Osteocyte (in vitro differentiated cells): ENCODE results near the gene DBF4. TPM values are rescaled to one million over a fixed set of nuclear protein-coding genes. Genes with fewer than 3 reads are reported as not detected.
"Not testable (repeated sequence)": the region's sequence is repeated elsewhere in the genome, so short reads cannot be mapped to it uniquely, and the experiment has no call there.

ENCODE experiments used
- DNase-seq: peaks from one replicate; pipeline ENCODE4 v3.0.0; 2021; ENCODE audit warnings: mixed read lengths; ENCODE audit not compliant: unreplicated experiment; ENCODE audit errors: extremely low spot score
- H3K27ac Mint-ChIP-seq: one replicate; pipeline ENCODE4 v1.8.0; 2021; ENCODE audit warnings: mild to moderate bottlenecking, mixed read lengths; ENCODE audit not compliant: unreplicated experiment
- H3K27me3 Mint-ChIP-seq: one replicate; pipeline ENCODE4 v1.8.0; 2021; ENCODE audit warnings: mixed read lengths; ENCODE audit not compliant: unreplicated experiment
- H3K36me3 Mint-ChIP-seq: one replicate; pipeline ENCODE4 v1.8.0; 2021; ENCODE audit warnings: mixed read lengths; ENCODE audit not compliant: unreplicated experiment
- H3K4me1 Mint-ChIP-seq: one replicate; pipeline ENCODE4 v1.8.0; 2021; ENCODE audit warnings: mixed read lengths; ENCODE audit not compliant: unreplicated experiment
- H3K4me3 Mint-ChIP-seq: one replicate; pipeline ENCODE4 v1.8.0; 2021; ENCODE audit warnings: mild to moderate bottlenecking, moderate library complexity, mixed read lengths; ENCODE audit not compliant: unreplicated experiment
- H3K9me3 Mint-ChIP-seq: one replicate; pipeline ENCODE4 v1.8.0; 2021; ENCODE audit warnings: mixed read lengths; ENCODE audit not compliant: unreplicated experiment
- total RNA-seq: library from RNA; stranded (reverse); gene quantifications from 2 replicates; pipeline ENCODE4 v1.2.1, GENCODE V29; 2021
- TF ChIP-seq, protein P1 (sequence below): fragments of 200-600 bp; sonication (generic); IDR thresholded peaks from 2 replicates; pipeline ENCODE4 v1.5.0; 2021; ENCODE audit warnings: antibody characterized with exemption, mild to moderate bottlenecking, moderate library complexity

The DBF4 gene
- total RNA-seq, 1 donor from 2014 or later = 9.7 TPM

DNA sequence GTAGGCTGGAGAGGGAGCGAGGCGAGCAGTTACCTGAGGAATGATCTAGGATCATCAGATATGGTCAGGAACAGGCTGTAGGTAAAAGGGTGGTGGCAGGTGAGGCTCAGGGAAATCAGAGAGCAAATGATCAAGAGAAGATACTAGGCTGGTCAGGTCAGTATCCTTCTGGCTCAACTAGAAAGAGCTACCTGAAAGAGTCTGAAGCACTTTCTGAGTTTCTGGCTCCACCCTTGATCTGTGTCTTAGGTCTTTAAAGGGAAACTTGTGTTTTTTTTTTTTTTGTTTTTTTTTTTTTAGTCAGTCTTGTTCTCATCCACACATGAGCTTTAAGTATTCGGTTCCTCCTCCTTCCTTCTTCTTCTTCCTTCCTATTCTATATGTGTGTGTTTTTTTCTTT, 68.3 kb downstream of the DBF4 start:
- Mint-ChIP-seq H3K9me3 (no peaks in the 10 kb centered on the region), H3K4me1 (no peaks in the 10 kb centered on the region), H3K27ac (no peak overlapping the region), H3K27me3 (peaks cover 17% of the 10 kb centered on the region), H3K4me3 (no peak overlapping the region), H3K36me3 (no peaks in the 10 kb centered on the region)
- DNase-seq = no peak
- TF ChIP-seq, protein P1, sequence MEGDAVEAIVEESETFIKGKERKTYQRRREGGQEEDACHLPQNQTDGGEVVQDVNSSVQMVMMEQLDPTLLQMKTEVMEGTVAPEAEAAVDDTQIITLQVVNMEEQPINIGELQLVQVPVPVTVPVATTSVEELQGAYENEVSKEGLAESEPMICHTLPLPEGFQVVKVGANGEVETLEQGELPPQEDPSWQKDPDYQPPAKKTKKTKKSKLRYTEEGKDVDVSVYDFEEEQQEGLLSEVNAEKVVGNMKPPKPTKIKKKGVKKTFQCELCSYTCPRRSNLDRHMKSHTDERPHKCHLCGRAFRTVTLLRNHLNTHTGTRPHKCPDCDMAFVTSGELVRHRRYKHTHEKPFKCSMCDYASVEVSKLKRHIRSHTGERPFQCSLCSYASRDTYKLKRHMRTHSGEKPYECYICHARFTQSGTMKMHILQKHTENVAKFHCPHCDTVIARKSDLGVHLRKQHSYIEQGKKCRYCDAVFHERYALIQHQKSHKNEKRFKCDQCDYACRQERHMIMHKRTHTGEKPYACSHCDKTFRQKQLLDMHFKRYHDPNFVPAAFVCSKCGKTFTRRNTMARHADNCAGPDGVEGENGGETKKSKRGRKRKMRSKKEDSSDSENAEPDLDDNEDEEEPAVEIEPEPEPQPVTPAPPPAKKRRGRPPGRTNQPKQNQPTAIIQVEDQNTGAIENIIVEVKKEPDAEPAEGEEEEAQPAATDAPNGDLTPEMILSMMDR = no peak

DNA sequence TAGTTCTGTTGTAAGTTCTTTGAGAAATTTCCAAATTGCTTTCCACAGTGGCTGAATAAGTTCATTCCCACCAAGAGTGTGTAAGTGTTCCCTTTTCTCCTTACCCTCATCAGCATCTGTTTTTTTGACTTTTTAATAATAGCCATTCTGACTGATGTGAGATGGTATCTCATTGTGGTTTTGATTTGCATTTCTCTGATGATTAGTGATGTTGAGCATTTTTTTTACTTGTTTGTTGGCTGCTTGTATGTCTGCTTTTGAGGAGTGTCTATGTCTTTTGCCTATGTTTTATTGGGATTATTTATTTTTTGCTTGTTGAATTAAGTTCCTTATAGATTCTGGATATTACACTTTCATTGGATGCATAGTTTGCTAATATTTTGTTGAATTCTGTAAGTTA, 69.6 kb downstream of the DBF4 start:
- H3K27me3 Mint-ChIP-seq = peaks cover 17% of the 10 kb centered on the region
- not testable (repeated sequence) for H3K4me1 Mint-ChIP-seq, H3K27ac Mint-ChIP-seq, H3K36me3 Mint-ChIP-seq, H3K4me3 Mint-ChIP-seq, DNase-seq, H3K9me3 Mint-ChIP-seq

DNA sequence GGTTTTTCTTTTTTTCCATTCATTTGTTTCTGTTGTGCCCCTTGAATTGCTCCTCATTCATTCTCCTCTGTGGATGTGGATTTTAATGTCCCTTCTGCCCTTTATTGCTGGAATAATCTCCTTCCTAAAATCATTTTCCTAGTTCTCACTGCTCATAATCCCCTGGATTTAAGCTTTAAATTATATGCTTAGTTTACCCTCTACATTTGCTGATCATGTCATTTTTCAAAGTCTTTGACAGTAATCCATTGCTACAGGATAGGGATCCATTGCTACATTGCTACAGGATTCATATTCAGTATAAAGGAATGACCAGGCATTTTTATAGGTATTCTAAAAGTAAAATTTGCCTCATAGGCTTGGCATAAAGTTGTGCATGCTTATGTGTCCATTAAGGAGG, 72.1 kb downstream of the DBF4 start:
- H3K27ac Mint-ChIP-seq = no peak overlapping the region
- no peaks in the 10 kb centered on the region for H3K9me3 Mint-ChIP-seq
- H3K27me3 Mint-ChIP-seq = peaks cover 17% of the 10 kb centered on the region
- TF ChIP-seq, protein P1 = no peak
- no peaks in the 10 kb centered on the region for H3K36me3 Mint-ChIP-seq
- no peak overlapping the region for H3K4me3 Mint-ChIP-seq
- H3K4me1 Mint-ChIP-seq = no peaks in the 10 kb centered on the region
- no peak for DNase-seq

Other genes with a start within 250 kb of the DBF4 start
- gene RUNDC3B, start 248.1 kb upstream of the DBF4 start, total RNA-seq = not detected in 2 replicates
- gene SLC25A40, start 133 bp upstream of the DBF4 start, total RNA-seq = 19.8 and 21.3 TPM in 2 replicates
- gene ADAM22, start 57.8 kb downstream of the DBF4 start, total RNA-seq = 3.0 and 3.5 TPM in 2 replicates